ENCODE results near the gene SYNE1. TPM values are rescaled to one million over a fixed set of nuclear protein-coding genes. Genes with fewer than 3 reads are reported as not detected.

Gene SYNE1
- total RNA-seq, 1 experiment from 2014 or later: 3.0 TPM

GRCh38 chr6:152334555-152334954, 302.6 kb downstream of the SYNE1 start:
- Histone ChIP-seq H4K5ac (ENCODE audit: insufficient read length, low read depth, low read length) (no peak overlapping the region), H2AFZ (ENCODE audit: low read length) (no peak overlapping the region), H2BK20ac (ENCODE audit: low read depth, low read length, poor library complexity, severe bottlenecking) (no peak overlapping the region), H4K91ac (ENCODE audit: insufficient read length, low read depth, low read length) (no peak overlapping the region), H3K56ac (ENCODE audit: insufficient read length, low read depth, low read length) (no peak overlapping the region), H2BK12ac (ENCODE audit: insufficient read length, low read depth, low read length) (no peak overlapping the region), H2BK15ac (ENCODE audit: low read depth, low read length) (no peak overlapping the region), H3K4ac (ENCODE audit: low read depth, low read length) (no peak overlapping the region), H3K79me2 (ENCODE audit: insufficient read depth, low read length) (no peaks in the 10 kb centered on the region), H3K23ac (ENCODE audit: insufficient read length, low read depth, low read length) (no peak overlapping the region), H4K8ac (replicated peaks; ENCODE audit: insufficient read length, low read depth, low read length) (no peak overlapping the region), H3T11ph (ENCODE audit: low read length) (no peak overlapping the region), H3K4me2 (ENCODE audit: insufficient read depth, insufficient read length, low read length) (no peak overlapping the region), H2AK5ac (ENCODE audit: insufficient read length, low read length) (no peak overlapping the region), H2BK120ac (ENCODE audit: low read depth, low read length, poor library complexity, severe bottlenecking) (no peak overlapping the region), H3K27me3 (ENCODE audit: insufficient read depth, low read length) (no peaks in the 10 kb centered on the region), H3K27ac (ENCODE audit: insufficient read length, low read depth, low read length) (no peak overlapping the region), H4K20me1 (ENCODE audit: control insufficient read depth, insufficient read depth, insufficient read length) (no peaks in the 10 kb centered on the region), H3K79me1 (ENCODE audit: insufficient read depth, low read depth, low read length, poor library complexity, severe bottlenecking) (no peaks in the 10 kb centered on the region), H3K9ac (ENCODE audit: extremely low read depth, insufficient read length, low read length) (no peak overlapping the region), H3K9me3 (ENCODE audit: control insufficient read depth, low read depth, low read length) (no peaks in the 10 kb centered on the region), H3K4me1 (ENCODE audit: insufficient read depth, low read length) (no peaks in the 10 kb centered on the region), H3K23me2 (ENCODE audit: insufficient read length, low read depth, low read length, poor library complexity, severe bottlenecking) (no peaks in the 10 kb centered on the region), H2BK5ac (ENCODE audit: insufficient read length, low read length) (no peak overlapping the region), H3K18ac (ENCODE audit: insufficient read length, low read depth, low read length) (no peak overlapping the region), H3K14ac (ENCODE audit: insufficient read depth, low read length) (no peak overlapping the region)
- Mint-ChIP-seq H3K4me3 (no peak overlapping the region), H3K27me3 (ENCODE audit: low read depth) (no peaks in the 10 kb centered on the region), H3K9me3 (no peaks in the 10 kb centered on the region), H3K27ac (no peak overlapping the region), H3K36me3 (ENCODE audit: insufficient read depth in 1 of 3, low read depth in 3 of 3) (no peaks in the 10 kb centered on the region), H3K4me1 (no peaks in the 10 kb centered on the region)
- DNase-seq: no peak
- WGBS (ENCODE audit: extremely low coverage, insufficient read length, low lambda C conversion rate): no CpG with 5 or more reads among the region's 4 CpGs
- TF ChIP-seq, protein P1, sequence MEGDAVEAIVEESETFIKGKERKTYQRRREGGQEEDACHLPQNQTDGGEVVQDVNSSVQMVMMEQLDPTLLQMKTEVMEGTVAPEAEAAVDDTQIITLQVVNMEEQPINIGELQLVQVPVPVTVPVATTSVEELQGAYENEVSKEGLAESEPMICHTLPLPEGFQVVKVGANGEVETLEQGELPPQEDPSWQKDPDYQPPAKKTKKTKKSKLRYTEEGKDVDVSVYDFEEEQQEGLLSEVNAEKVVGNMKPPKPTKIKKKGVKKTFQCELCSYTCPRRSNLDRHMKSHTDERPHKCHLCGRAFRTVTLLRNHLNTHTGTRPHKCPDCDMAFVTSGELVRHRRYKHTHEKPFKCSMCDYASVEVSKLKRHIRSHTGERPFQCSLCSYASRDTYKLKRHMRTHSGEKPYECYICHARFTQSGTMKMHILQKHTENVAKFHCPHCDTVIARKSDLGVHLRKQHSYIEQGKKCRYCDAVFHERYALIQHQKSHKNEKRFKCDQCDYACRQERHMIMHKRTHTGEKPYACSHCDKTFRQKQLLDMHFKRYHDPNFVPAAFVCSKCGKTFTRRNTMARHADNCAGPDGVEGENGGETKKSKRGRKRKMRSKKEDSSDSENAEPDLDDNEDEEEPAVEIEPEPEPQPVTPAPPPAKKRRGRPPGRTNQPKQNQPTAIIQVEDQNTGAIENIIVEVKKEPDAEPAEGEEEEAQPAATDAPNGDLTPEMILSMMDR (conservative IDR thresholded peaks at IDR 0.05): no peak
